SU-DHL-6 (cell line): ENCODE measurements around the gene ANK3.

Experiments used
- CTCF ChIP-seq: fragments of 200-600 bp; sonication (generic); IDR thresholded peaks from one replicate; pipeline ENCODE4 v1.5.1; 2017; ENCODE audit warnings: antibody characterized with exemption, mild to moderate bottlenecking, low read length, moderate library complexity; ENCODE audit not compliant: insufficient read depth, poor library complexity, severe bottlenecking
- EZH2phosphoT487 ChIP-seq: fragments of 200-600 bp; sonication (generic), shearing (Covaris generic); conservative IDR thresholded peaks from 2 replicates; pipeline ENCODE4 v1.6.1; 2018; ENCODE audit warnings: mild to moderate bottlenecking, antibody characterized with exemption, low read length, moderate library complexity, mixed read lengths

- no peak for TF ChIP-seq CTCF
- TF ChIP-seq EZH2phosphoT487, result no peak
Observed at GRCh38 chr10:60316029-60316428, 73.6 kb downstream of the ANK3 start.
